ENCODE measurements around the gene PADI1.
"Not testable (repeated sequence)": the region's sequence is repeated elsewhere in the genome, so short reads cannot be mapped to it uniquely, and the experiment has no call there.

PADI1 gene

GRCh38 chr1:17217607-17218006 lies 12.7 kb downstream of the PADI1 start:
- DNase-seq (ENCODE audit: low read depth, low spot score): no peak

DNA sequence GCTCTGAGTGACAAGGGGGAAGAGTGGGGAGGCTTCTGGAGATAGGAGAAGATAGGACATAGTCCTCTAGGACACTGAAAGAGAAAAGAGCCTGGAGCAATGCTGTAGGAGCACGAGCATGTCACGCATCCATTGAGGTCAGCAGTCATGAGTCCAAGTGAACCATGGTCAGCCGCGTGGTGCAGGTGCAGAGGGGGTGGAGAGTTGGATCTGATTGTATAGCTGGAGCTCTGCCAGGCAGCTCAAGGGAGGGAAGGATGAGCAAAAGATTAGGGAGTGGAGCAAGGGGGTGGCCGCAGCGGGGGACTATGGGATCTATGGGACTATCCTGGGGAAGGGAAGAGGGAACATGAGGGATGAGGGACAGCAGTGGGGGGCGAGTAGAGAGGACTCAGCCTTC lies 14.0 kb downstream of the PADI1 start:
- no peak for DNase-seq (ENCODE audit: low read depth, low spot score)

GRCh38 chr1:17220287-17220686 lies 15.4 kb downstream of the PADI1 start:
- DNase-seq (ENCODE audit: low read depth, low spot score): no peak

DNA sequence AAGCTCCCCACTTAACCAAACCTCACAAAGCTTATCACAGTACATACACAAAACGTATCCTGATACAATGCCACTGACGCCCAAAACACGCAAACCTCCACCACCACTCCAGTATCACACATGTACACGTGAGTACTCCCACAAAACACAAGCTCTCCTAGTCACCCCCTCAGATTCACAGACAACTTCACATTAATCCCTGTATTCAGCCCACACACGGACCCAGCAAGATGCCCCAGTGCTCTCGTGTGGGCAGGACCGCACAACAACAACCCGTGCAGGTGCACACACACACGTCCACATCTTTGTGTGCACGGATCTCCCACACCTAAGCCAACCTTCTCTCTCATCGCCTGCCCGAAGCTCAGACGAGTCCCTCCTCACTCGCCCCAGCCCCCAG lies 17.6 kb downstream of the PADI1 start:
- DNase-seq (ENCODE audit: low read depth, low spot score): no peak

DNA sequence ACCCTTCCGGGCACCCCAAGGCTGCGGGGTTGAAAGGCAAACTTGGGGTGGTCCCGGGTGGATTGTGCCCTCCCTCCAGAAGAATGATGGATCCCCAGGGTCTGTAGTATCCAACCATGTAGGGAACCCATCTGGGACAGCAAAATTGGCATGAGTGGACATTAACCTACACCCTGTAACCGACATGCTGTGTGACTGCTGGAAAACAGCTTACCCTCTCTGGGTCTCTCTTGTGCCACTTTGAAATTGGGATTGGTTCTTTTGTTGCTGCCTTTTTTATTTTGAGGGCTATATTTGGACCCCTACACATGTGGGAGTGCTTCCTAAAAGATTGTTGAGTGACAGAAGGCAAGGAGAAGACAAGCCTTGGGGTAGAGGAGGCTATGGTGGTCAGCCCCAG lies 19.5 kb downstream of the PADI1 start:
- no peak for DNase-seq (ENCODE audit: low read depth, low spot score)

GRCh38 chr1:17225140-17225539 lies 20.2 kb downstream of the PADI1 start:
- no peak for DNase-seq (ENCODE audit: low read depth, low spot score)

- no peak for DNase-seq (ENCODE audit: low read depth, low spot score)
Observed at GRCh38 chr1:17227358-17227915, 22.5 kb downstream of the PADI1 start.

DNA sequence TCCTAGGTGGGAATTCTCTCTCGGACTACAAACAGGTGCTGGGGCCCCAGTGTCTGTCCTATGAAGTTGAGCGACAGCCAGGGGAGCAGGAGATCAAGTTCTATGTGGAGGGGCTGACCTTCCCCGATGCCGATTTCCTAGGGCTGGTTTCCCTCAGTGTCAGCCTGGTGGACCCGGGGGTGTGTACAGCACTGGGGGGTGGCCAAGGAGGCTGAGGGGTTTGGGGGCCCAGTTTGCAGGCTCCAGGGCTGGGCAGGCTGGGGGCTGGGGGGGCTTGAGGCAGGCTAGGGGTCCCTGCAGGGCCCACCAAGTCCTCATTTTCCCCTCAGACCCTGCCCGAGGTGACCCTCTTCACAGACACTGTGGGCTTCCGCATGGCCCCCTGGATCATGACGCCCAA lies 23.7 kb downstream of the PADI1 start:
- no peak for DNase-seq (ENCODE audit: low read depth, low spot score)

- DNase-seq (ENCODE audit: low read depth, low spot score): no peak
Observed at GRCh38 chr1:17229379-17229778, 24.5 kb downstream of the PADI1 start.

DNA sequence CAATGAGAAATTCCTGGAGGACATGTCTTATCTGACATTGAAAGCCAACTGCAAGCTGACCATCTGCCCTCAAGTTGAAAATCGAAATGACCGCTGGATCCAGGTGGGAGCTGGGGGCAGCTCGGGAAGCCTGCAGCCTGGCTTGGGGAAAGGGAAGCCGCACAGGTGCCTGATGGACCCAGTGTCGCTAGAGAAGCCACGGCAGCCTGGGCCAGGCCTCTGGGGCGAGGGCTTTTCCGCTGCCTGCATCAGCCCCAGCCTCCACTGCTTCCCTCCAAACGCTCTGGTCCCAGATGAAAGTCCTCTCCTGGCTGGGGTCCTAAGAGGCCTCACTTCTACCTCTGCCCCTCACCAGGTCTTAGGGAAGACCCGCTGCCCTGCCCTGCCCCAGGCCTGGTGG lies 25.2 kb downstream of the PADI1 start:
- DNase-seq (ENCODE audit: low read depth, low spot score): no peak

DNA sequence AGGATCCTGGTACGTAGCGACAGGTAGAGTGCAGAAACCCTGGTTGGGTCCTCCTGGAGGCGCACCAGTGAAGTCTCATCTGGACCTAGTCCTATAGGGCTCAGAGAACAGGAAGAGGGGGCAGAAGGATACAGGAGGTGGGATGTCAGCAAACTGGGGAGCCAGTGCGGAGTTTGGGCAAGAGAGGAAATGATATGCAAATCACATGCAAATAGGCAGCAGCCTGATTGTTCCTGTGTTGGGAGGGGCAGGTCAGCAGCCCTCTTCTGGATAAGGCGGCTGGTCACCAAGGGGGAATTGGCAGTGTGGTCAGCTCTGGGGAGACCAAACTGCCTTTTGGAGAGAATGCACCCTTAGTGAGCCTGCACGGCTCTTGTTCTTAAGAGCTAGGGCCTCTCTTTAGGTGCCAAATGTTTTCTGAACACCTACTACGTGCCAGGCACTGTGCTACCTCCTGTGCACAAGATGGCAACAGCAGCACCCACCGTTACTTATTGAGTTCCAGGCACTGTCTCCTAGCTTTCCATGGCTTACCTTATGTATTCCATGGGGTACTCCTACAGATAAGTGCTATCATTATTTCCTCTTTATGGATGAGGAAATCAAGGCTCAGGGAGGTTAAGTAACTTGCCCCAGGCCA lies 25.9 kb downstream of the PADI1 start:
- no peak for DNase-seq (ENCODE audit: low read depth, low spot score)

- DNase-seq (ENCODE audit: low read depth, low spot score): peak; percentile 86
Observed at GRCh38 chr1:17232759-17233661, 28.1 kb downstream of the PADI1 start.

GRCh38 chr1:17233675-17234320 lies 28.9 kb downstream of the PADI1 start:
- peak; percentile 97 for DNase-seq (ENCODE audit: low read depth, low spot score)

DNA sequence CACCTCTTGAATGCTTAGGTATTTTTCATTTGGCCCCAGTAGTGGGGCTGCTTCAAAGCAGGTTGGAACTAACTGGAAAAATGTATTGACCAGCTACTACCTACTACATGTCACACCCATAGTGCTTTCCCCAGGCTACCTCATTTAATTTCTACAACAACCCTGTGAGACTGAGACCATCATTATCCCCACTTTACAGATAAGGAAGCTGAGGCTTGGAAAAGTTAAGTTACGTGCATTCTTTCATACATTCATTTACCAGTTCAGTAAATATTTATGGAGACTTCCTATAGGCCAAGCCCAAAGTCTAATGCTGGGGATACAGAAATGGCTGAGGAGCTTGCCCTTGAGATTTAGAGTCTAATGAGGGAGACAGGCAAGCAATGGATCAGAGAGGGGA lies 29.5 kb downstream of the PADI1 start:
- no peak for DNase-seq (ENCODE audit: low read depth, low spot score)

GRCh38 chr1:17235135-17235885 lies 30.4 kb downstream of the PADI1 start:
- DNase-seq (ENCODE audit: low read depth, low spot score): no peak

- peak; percentile 94 for DNase-seq (ENCODE audit: low read depth, low spot score)
Observed at GRCh38 chr1:17236779-17237560, 32.0 kb downstream of the PADI1 start.

DNA sequence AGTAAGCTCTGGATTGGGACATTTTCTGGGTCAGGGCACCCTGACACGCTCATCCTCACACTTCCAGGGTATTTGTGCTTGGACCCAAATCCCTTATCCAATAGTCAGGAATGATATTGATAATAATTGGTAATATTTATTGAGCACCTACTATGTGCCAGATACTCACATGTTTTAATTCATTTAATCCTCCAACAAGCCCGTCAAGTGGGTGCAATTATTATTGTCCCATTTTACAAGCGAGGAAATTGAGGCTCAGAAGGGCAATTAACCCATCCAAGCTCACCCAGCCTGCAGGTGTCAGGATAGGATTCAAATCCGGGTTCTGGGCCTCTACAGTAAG lies 32.6 kb downstream of the PADI1 start:
- DNase-seq (ENCODE audit: low read depth, low spot score): no peak

DNA sequence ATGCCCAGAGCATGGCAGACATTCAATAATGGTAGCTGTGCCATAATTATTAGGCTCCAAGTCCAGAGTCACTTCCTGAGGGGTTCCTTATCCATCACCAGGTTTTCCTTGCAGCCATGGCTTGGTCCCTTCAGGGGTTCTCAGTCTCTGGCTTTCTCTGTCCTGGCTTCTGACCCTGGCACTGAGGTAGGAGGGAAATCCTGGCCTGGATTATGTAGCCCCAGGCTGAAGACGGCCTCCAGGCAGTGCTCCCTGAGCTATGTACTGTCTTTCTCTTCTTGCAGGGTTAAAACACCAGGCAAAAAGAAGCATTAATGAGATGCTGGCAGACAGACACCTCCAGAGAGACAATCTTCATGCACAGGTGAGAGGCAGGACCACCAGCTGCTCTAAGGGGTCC lies 34.5 kb downstream of the PADI1 start:
- DNase-seq (ENCODE audit: low read depth, low spot score): peak; percentile 96

DNA sequence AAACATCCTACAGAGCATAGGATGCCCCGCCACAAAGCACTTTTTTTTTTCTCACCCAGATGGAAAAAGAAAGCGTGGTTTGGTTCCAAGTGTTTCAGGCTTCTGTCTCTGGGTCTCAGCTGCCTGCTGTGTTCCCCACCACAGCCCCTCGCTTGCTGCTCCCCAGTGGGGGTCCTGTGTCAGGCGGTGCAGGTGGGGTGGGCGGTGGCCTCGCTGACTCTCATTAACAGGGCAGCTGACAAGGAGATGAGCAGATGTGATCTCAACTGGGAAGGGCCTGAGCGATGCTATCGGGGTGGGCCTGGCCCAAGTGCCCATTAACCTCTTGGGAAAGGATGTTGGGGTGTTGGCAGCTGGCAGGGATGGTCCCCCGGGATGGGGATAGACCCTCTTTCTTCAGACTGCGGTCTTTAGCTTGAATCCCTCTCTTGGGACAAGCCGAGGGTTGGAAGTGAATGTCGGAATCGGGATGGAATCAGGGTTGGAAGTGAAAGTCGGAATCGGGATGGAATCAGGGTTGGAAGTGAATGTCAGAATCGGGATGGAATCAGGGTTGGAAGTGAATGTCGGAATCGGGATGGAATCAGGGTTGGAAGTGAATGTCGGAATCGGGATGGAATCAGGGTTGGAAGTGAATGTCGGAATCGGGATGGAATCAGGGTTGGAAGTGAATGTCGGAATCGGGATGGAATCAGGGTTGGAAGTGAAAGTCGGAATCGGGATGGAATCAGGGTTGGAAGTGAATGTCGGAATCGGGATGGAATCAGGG lies 36.3 kb downstream of the PADI1 start:
- DNase-seq (ENCODE audit: low read depth, low spot score): not testable (repeated sequence)

DNA sequence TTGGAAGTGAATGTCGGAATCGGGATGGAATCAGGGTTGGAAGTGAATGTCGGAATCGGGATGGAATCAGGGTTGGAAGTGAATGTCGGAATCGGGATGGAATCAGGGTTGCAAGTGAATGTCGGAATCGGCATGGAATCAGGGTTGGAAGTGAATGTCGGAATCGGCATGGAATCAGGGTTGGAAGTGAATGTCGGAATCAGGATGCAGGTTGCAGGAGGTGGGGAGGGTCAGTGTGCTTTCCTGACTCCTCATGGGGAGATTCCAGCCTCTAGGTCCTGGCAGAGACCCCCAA lies 36.8 kb downstream of the PADI1 start:
- not testable (repeated sequence) for DNase-seq (ENCODE audit: low read depth, low spot score)

Data from astrocyte of the hippocampus (primary cell).